ENCODE results near the gene GRXCR2.
"Not testable (repeated sequence)": the region's sequence is repeated elsewhere in the genome, so short reads cannot be mapped to it uniquely, and the experiment has no call there.

The GRXCR2 gene

DNA sequence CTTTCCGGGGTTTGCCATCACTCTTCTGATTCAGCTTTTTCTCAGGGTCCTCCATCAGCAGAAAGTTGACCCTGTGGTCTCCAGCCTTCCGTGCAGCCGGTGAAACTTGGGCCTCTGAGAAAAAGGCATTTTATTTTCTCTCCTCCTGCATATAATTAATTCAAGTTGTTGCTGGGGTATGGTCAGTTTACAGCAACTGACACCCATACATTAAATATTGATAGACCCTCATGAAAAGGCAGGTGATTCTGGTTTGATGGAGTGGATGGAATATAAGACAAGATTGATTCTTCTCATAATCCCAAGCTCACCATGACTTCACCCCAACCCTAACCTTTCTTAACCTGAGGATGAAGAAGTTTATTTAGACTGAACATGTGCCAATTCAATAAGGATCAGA, at the start of gene GRXCR2:
GRXCR2 (minus strand) TSS at position 101 of the 400 bp plus-strand sequence; CDS start at position 55, 46 bp downstream.
- DNase-seq (ENCODE audit: low read depth): no peak

DNA sequence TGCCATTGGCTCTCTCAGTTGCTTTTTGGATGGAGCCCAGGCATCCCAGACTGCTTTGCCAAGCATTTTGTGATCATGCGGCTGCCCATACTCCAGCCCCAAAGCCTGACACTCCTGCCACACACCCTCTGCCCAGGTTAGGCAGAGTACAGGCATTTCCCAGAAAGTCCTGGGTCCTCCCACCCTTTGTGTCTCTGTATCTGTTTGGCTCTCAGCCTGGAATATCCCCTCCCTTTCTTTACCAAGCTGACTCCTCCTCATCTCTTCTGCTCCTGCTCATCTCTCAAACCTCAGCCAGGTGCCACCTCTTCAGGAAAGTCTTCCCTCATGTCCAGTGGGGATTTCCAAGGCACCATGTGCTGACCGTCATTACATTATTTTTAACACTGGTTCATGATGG, 49.2 kb upstream of the GRXCR2 start:
- DNase-seq (ENCODE audit: low read depth): no peak

DNA sequence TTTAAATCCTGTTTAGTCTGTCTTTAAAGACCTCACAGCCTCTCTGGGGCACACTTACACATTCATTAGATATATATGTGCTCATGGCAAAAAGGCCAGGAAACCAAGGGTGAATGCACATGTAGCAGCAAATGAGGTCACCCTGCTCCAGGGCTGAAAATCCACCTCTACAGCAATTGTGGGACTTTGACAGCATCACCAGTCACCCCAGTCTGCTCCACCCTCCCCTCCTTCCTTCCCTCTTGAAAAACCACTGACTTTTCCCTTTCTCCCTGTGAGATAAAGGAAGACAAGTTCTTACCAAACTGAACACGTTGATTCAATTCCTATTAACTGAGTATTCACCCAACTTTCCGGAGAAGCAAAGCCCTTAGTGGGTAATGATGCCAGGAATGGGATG, 48.4 kb upstream of the GRXCR2 start:
- DNase-seq (ENCODE audit: low read depth): no peak

GRCh38 chr5:145920542-145921210, 47.9 kb upstream of the GRXCR2 start:
- no peak for DNase-seq (ENCODE audit: low read depth)

GRCh38 chr5:145919413-145919812, 46.6 kb upstream of the GRXCR2 start:
- no peak for DNase-seq (ENCODE audit: low read depth)

GRCh38 chr5:145918397-145918796, 45.6 kb upstream of the GRXCR2 start:
- DNase-seq (ENCODE audit: low read depth): no peak

DNA sequence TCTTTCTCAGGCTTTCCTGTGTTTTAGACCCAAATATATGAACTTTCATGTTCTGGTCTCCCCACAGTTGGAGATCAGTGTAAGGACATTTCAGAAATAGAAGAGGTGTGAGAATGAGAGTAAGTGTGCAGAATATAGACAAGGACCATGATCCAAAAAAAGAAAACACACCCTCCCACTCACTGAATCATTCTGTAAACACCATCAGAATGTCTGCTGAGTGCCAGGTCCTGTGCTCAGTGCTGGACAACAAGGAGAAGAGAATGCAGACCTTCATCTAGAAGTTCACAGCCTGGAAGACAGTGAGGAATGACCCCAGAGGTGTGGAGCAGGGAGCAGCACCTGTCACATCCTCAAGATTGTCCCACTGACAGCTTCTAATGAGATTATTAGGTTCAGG, 44.5 kb upstream of the GRXCR2 start:
- DNase-seq (ENCODE audit: low read depth): no peak

DNA sequence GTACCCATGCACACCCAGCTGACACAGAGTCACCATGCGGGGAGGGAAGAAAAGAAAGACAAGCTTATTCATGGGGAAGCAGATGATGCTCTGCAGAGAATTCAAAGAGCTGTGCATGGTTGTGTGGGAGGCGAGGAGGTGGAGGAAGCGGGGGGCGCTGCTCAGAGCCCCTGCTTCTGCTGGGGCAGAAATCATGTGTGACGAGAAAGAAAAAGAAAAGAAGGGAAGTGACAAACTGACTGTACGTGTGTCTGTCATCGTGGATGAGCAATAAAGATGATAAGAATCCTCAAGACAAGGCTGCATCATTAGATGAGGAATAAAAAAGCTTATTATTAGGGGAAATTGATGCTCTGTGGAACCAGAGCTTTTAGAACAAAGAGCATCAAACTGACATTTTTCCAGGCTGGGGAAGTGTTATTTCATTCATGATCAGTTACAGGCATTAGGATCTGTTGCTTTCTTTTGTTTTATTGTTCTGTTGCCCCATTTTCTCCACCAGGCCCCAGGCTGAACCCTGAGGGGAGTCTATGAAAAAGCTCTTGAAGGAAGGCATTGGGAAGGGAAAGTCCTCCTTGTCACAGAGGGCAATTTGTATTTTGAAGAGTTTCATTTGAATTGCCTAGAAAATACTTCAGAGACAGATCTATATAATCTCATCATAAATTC, 43.3 kb upstream of the GRXCR2 start:
- no peak for DNase-seq (ENCODE audit: low read depth)

DNA sequence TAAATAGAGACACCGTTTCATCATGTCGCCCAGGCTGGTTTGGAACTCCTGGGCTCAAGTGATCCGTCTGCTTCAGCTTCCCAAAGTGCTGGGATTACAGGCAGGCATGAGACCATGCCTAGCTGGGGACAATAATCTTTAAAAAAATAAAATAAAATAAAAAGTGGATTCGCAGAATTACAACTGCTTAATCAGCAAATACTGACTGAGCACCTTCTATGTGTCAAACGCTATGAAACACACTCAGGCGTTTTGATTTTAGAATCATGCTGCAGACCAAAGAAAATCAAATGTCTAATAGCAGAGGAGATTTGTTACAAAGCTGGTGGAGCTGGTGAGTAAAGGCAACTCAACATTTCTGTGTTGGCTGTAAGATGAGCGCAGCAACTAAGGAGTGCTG, 40.9 kb upstream of the GRXCR2 start:
- no peak for DNase-seq (ENCODE audit: low read depth)

GRCh38 chr5:145912594-145912993, 39.8 kb upstream of the GRXCR2 start:
- no peak for DNase-seq (ENCODE audit: low read depth)

GRCh38 chr5:145912019-145912418, 39.2 kb upstream of the GRXCR2 start:
- DNase-seq (ENCODE audit: low read depth): no peak

GRCh38 chr5:145911164-145911563, 38.4 kb upstream of the GRXCR2 start:
- DNase-seq (ENCODE audit: low read depth): no peak

DNA sequence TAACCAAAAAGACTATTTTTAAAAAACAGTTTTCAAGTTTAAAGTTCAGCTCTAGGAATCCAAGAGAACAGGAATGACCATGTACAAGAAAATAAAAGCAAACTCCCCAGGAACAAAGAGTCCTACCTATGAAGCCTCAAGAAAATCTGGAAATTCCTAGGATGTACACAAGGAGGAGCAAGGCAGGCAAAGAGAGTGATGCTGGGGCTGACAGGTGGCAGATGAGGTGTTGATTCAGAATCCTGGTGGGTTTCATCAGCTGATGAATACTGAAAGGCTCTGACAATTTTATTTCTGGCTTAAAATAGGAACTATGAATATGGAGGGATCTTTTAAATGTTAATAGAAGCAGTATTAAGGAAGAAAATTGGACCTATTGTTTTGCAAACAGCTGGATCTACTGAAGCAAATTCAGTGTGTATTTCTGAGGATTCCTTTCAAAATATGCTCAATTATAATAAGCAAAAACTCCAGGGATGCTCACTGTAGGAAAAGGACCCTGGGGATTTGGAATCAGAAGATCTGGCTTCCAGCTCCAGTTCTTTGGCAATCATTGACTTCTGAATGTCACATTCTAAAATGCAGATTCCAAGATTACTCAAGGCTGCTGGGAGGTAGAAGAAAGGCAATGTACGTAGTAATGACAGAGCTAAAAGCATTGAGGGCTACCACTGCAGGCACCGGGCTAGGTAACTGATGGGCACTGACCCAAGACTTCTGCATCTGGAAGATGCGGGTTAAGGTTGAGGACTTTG, 35.6 kb upstream of the GRXCR2 start:
- no peak for DNase-seq (ENCODE audit: low read depth)

DNA sequence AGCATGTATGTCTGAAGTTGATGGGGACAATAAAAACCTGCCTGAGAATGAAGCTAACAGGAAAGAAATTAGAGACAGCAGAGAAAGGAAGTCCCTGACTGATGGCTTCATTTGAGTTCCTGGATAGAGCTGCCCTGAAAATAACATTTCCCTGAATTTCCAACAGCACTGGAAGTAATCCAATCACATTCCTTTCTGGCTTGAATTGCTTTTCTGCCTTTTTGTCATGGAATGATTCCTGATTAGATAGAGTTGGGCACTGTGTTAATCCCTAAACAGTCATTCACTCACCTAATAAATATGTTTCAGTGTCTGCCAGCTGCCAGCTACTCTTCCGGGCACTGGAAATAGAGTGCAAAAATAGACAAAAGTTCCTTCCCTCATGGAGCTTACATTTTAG, 33.6 kb upstream of the GRXCR2 start:
- DNase-seq (ENCODE audit: low read depth): no peak

GRCh38 chr5:145904743-145905142, 31.9 kb upstream of the GRXCR2 start:
- DNase-seq (ENCODE audit: low read depth): no peak

- peak; percentile 40 for DNase-seq (ENCODE audit: low read depth)
Measured at GRCh38 chr5:145903867-145904266, 31.1 kb upstream of the GRXCR2 start.

GRCh38 chr5:145903113-145903512, 30.3 kb upstream of the GRXCR2 start:
- DNase-seq (ENCODE audit: low read depth): no peak

- DNase-seq (ENCODE audit: low read depth): peak; percentile 3
Measured at GRCh38 chr5:145902421-145902820, 29.6 kb upstream of the GRXCR2 start.

GRCh38 chr5:145898171-145898570, 25.4 kb upstream of the GRXCR2 start:
- no peak for DNase-seq (ENCODE audit: low read depth)

GRCh38 chr5:145891378-145891777, 18.6 kb upstream of the GRXCR2 start:
- DNase-seq (ENCODE audit: low read depth): not testable (repeated sequence)

DNA sequence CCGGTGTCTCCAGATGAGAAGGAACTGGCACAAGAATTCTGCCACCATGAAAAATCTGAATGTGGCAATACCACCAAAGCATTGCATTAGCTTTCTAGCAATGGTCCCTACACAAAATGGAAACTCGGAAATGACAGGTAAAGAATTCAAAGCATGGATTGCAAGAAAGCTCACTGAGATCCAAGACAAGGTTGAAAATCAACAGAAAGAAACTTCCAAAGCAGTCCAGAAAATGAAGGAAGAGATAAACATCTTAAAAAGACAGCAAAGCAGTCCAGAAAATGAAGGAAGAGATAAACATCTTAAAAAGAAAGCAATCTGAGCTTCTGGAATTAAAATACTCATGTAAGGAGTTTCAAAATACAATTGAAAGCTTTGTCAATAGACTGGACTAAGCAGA, 16.8 kb upstream of the GRXCR2 start:
- DNase-seq (ENCODE audit: low read depth): no peak

- peak; percentile 58 for DNase-seq (ENCODE audit: low read depth)
Measured at GRCh38 chr5:145887976-145888574, 15.3 kb upstream of the GRXCR2 start.

GRCh38 chr5:145887217-145887616, 14.4 kb upstream of the GRXCR2 start:
- DNase-seq (ENCODE audit: low read depth): no peak
